ENCODE results near the gene LCP1. TPM values are rescaled to one million over a fixed set of nuclear protein-coding genes. Genes with fewer than 3 reads are reported as not detected.
"Not testable (repeated sequence)": the region's sequence is repeated elsewhere in the genome, so short reads cannot be mapped to it uniquely, and the experiment has no call there.

Gene LCP1
- total RNA-seq (596 TPM), polyA plus RNA-seq (181 TPM)
- long read RNA-seq, donor 1, transcript LCP1-201 (16 exons, 3,787 nt): major isoform, 23 of 23 reads
- long read RNA-seq, donor 1, partial matches to known transcripts: 0 of 23 reads
- long read RNA-seq, donor 1, other reads (novel, unspliced or antisense): 0 of 23 reads
- long read RNA-seq, donor 2: 0 reads
- long read RNA-seq, donor 3, transcript LCP1-201 (16 exons, 3,787 nt): major isoform, 179 of 286 reads
- long read RNA-seq, donor 3, partial matches to known transcripts: 96 of 286 reads
- long read RNA-seq, donor 3, other reads (novel, unspliced or antisense): 11 of 286 reads
- long read RNA-seq, donor 4, transcript LCP1-201 (16 exons, 3,787 nt): major isoform, 59 of 93 reads
- long read RNA-seq, donor 4, partial matches to known transcripts: 34 of 93 reads
- long read RNA-seq, donor 4, other reads (novel, unspliced or antisense): 0 of 93 reads
- long read RNA-seq, donor 5, transcript LCP1-201 (16 exons, 3,787 nt): major isoform, 162 of 322 reads
- long read RNA-seq, donor 5, partial matches to known transcripts: 139 of 322 reads
- long read RNA-seq, donor 5, other reads (novel, unspliced or antisense): 19 of 322 reads
- long read RNA-seq, donor 6, transcript LCP1-201 (16 exons, 3,787 nt): major isoform, 118 of 200 reads
- long read RNA-seq, donor 6, partial matches to known transcripts: 75 of 200 reads
- long read RNA-seq, donor 6, other reads (novel, unspliced or antisense): 5 of 200 reads
- long read RNA-seq, donor 7, transcript LCP1-201 (16 exons, 3,787 nt): major isoform, 192 of 333 reads
- long read RNA-seq, donor 7, partial matches to known transcripts: 116 of 333 reads
- long read RNA-seq, donor 7, other reads (novel, unspliced or antisense): 25 of 333 reads
- long read RNA-seq, donor 8, transcript LCP1-201 (16 exons, 3,787 nt): major isoform, 46 of 61 reads
- long read RNA-seq, donor 8, partial matches to known transcripts: 14 of 61 reads
- long read RNA-seq, donor 8, other reads (novel, unspliced or antisense): 0 of 61 reads
- long read RNA-seq, donor 9, transcript LCP1-201 (16 exons, 3,787 nt): major isoform, 109 of 144 reads
- long read RNA-seq, donor 9, partial matches to known transcripts: 33 of 144 reads
- long read RNA-seq, donor 9, other reads (novel, unspliced or antisense): 0 of 144 reads
- long read RNA-seq, donor 10, transcript LCP1-201 (16 exons, 3,787 nt): major isoform, 116 of 205 reads
- long read RNA-seq, donor 10, partial matches to known transcripts: 84 of 205 reads
- long read RNA-seq, donor 10, other reads (novel, unspliced or antisense): 5 of 205 reads

- DNase-seq (ENCODE audit: low read depth in 6 of 9, low spot score in 9 of 9): peak in 8 of 9 donors; percentile 68 to 96 (median 87)
- Histone ChIP-seq H3K36me3 (ENCODE audit: control insufficient read depth in 2 of 2, insufficient read depth in 2 of 2, low read length in 1 of 2) (peaks cover 0 to 9% of the 10 kb centered on the region in 2 donors), H3K9me3 (ENCODE audit: control insufficient read depth in 2 of 2, insufficient read depth in 1 of 2, low read length in 1 of 2) (no peaks in the 10 kb centered on the region), H3K27me3 (ENCODE audit: control insufficient read depth in 2 of 2, insufficient read depth in 1 of 2, low read length in 1 of 2) (no peaks in the 10 kb centered on the region), H3K4me1 (ENCODE audit: control insufficient read depth in 2 of 2, insufficient read depth in 2 of 2, low read length in 2 of 2) (peaks cover 30 to 44% of the 10 kb centered on the region in 2 donors), H3K4me3 (ENCODE audit: low read length in 2 of 2) (peak within 1 kb of the TSS; percentile 73 to 90), H3K27ac (ENCODE audit: low read depth in 1 of 2, low read length in 1 of 2) (peak within 1 kb of the TSS; percentile 97 to 98)
- 5% methylated on average over 8 of the region's 8 CpGs for WGBS
Measured at GRCh38 chr13:46181840-46182490, at the start of gene LCP1. TSS of gene LCP1 (minus strand) at chr13:46182177. CDS start at chr13:46159662, 22,515 bp downstream.

GRCh38 chr13:46229251-46229650 is 47.3 kb upstream of the LCP1 start:
- DNase-seq (ENCODE audit: low read depth in 6 of 9, low spot score in 9 of 9): no peak
- peaks cover 2 to 9% of the 10 kb centered on the region in 2 donors for H3K4me1 ChIP-seq (ENCODE audit: control insufficient read depth in 2 of 2, insufficient read depth in 2 of 2, low read length in 2 of 2)
- no peaks in the 10 kb centered on the region for H3K36me3 ChIP-seq (ENCODE audit: control insufficient read depth in 2 of 2, insufficient read depth in 2 of 2, low read length in 1 of 2)
- no peak overlapping the region for H3K27ac ChIP-seq (ENCODE audit: low read depth in 1 of 2, low read length in 1 of 2)
- WGBS: 98% methylated on average over 2 of the region's 2 CpGs
- no peaks in the 10 kb centered on the region for H3K27me3 ChIP-seq (ENCODE audit: control insufficient read depth in 2 of 2, insufficient read depth in 1 of 2, low read length in 1 of 2)
- no peak overlapping the region for H3K4me3 ChIP-seq (ENCODE audit: low read length in 2 of 2)
- peaks cover 0 to 5% of the 10 kb centered on the region in 2 donors for H3K9me3 ChIP-seq (ENCODE audit: control insufficient read depth in 2 of 2, insufficient read depth in 1 of 2, low read length in 1 of 2)

- peak in 1 of 9 donors; percentile 45 for DNase-seq (ENCODE audit: low read depth in 6 of 9, low spot score in 9 of 9)
- peaks cover 0 to 12% of the 10 kb centered on the region in 2 donors for H3K4me1 ChIP-seq (ENCODE audit: control insufficient read depth in 2 of 2, insufficient read depth in 2 of 2, low read length in 2 of 2)
- WGBS: 45% methylated on average over 2 of the region's 2 CpGs
- H3K9me3 ChIP-seq (ENCODE audit: control insufficient read depth in 2 of 2, insufficient read depth in 1 of 2, low read length in 1 of 2): peaks cover 0 to 13% of the 10 kb centered on the region in 2 donors
- H3K36me3 ChIP-seq (ENCODE audit: control insufficient read depth in 2 of 2, insufficient read depth in 2 of 2, low read length in 1 of 2); H3K27me3 ChIP-seq (ENCODE audit: control insufficient read depth in 2 of 2, insufficient read depth in 1 of 2, low read length in 1 of 2); H3K27ac ChIP-seq (ENCODE audit: low read depth in 1 of 2, low read length in 1 of 2); H3K4me3 ChIP-seq (ENCODE audit: low read length in 2 of 2): not testable (repeated sequence)
Measured at GRCh38 chr13:46220234-46220633, 38.3 kb upstream of the LCP1 start.

- H3K4me1 ChIP-seq (ENCODE audit: control insufficient read depth in 2 of 2, insufficient read depth in 2 of 2, low read length in 2 of 2); H3K27ac ChIP-seq (ENCODE audit: low read depth in 1 of 2, low read length in 1 of 2); H3K9me3 ChIP-seq (ENCODE audit: control insufficient read depth in 2 of 2, insufficient read depth in 1 of 2, low read length in 1 of 2); H3K27me3 ChIP-seq (ENCODE audit: control insufficient read depth in 2 of 2, insufficient read depth in 1 of 2, low read length in 1 of 2); H3K4me3 ChIP-seq (ENCODE audit: low read length in 2 of 2); DNase-seq (ENCODE audit: low read depth in 6 of 9, low spot score in 9 of 9); H3K36me3 ChIP-seq (ENCODE audit: control insufficient read depth in 2 of 2, insufficient read depth in 2 of 2, low read length in 1 of 2): not testable (repeated sequence)
- 100% methylated on average over 1 of the region's 1 CpG for WGBS
Measured at GRCh38 chr13:46214741-46215140, 32.8 kb upstream of the LCP1 start.

- DNase-seq (ENCODE audit: low read depth in 6 of 9, low spot score in 9 of 9): peak in 1 of 9 donors; percentile 24
- no peak overlapping the region for H3K27ac ChIP-seq (ENCODE audit: low read depth in 1 of 2, low read length in 1 of 2)
- WGBS: 95% methylated on average over 3 of the region's 3 CpGs
- no peaks in the 10 kb centered on the region for H3K36me3 ChIP-seq (ENCODE audit: control insufficient read depth in 2 of 2, insufficient read depth in 2 of 2, low read length in 1 of 2)
- no peak overlapping the region for H3K4me3 ChIP-seq (ENCODE audit: low read length in 2 of 2)
- no peaks in the 10 kb centered on the region for H3K27me3 ChIP-seq (ENCODE audit: control insufficient read depth in 2 of 2, insufficient read depth in 1 of 2, low read length in 1 of 2)
- H3K9me3 ChIP-seq (ENCODE audit: control insufficient read depth in 2 of 2, insufficient read depth in 1 of 2, low read length in 1 of 2): no peaks in the 10 kb centered on the region
- peaks cover 3 to 5% of the 10 kb centered on the region in 2 donors for H3K4me1 ChIP-seq (ENCODE audit: control insufficient read depth in 2 of 2, insufficient read depth in 2 of 2, low read length in 2 of 2)
Measured at GRCh38 chr13:46213242-46213641, 31.3 kb upstream of the LCP1 start.

- Histone ChIP-seq H3K36me3 (ENCODE audit: control insufficient read depth in 2 of 2, insufficient read depth in 2 of 2, low read length in 1 of 2) (no peaks in the 10 kb centered on the region), H3K4me3 (ENCODE audit: low read length in 2 of 2) (peak within 1 kb of the TSS; percentile 57 to 86), H3K9me3 (ENCODE audit: control insufficient read depth in 2 of 2, insufficient read depth in 1 of 2, low read length in 1 of 2) (no peaks in the 10 kb centered on the region), H3K4me1 (ENCODE audit: control insufficient read depth in 2 of 2, insufficient read depth in 2 of 2, low read length in 2 of 2) (peaks cover 3 to 5% of the 10 kb centered on the region in 2 donors), H3K27ac (ENCODE audit: low read depth in 1 of 2, low read length in 1 of 2) (peak within 1 kb of the TSS; percentile 80 to 86), H3K27me3 (ENCODE audit: control insufficient read depth in 2 of 2, insufficient read depth in 1 of 2, low read length in 1 of 2) (no peaks in the 10 kb centered on the region)
- WGBS: 2% methylated on average over 53 of the region's 53 CpGs
- peak in 8 of 9 donors; percentile 43 to 89 (median 72) for DNase-seq (ENCODE audit: low read depth in 6 of 9, low spot score in 9 of 9)
Measured at GRCh38 chr13:46211483-46212351, 29.7 kb upstream of the LCP1 start, which contains the start of gene LRRC63. TSS of gene LRRC63 (plus strand) at chr13:46211928. CDS start at chr13:46213035, 1,107 bp downstream.

- peaks cover 3 to 5% of the 10 kb centered on the region in 2 donors for H3K4me1 ChIP-seq (ENCODE audit: control insufficient read depth in 2 of 2, insufficient read depth in 2 of 2, low read length in 2 of 2)
- peak overlapping the region; percentile 80 to 86 for H3K27ac ChIP-seq (ENCODE audit: low read depth in 1 of 2, low read length in 1 of 2)
- H3K4me3 ChIP-seq (ENCODE audit: low read length in 2 of 2): peak overlapping the region; percentile 57 to 86
- no peaks in the 10 kb centered on the region for H3K9me3 ChIP-seq (ENCODE audit: control insufficient read depth in 2 of 2, insufficient read depth in 1 of 2, low read length in 1 of 2)
- no peaks in the 10 kb centered on the region for H3K36me3 ChIP-seq (ENCODE audit: control insufficient read depth in 2 of 2, insufficient read depth in 2 of 2, low read length in 1 of 2)
- H3K27me3 ChIP-seq (ENCODE audit: control insufficient read depth in 2 of 2, insufficient read depth in 1 of 2, low read length in 1 of 2): no peaks in the 10 kb centered on the region
- peak in 7 of 9 donors; percentile 26 to 79 (median 50) for DNase-seq (ENCODE audit: low read depth in 6 of 9, low spot score in 9 of 9)
- 2% methylated on average over 9 of the region's 9 CpGs for WGBS
Measured at GRCh38 chr13:46211116-46211482, 29.1 kb upstream of the LCP1 start.

Measured in thymus (tissue), 14 donors.